Fibroblast of skin of scalp (primary cell): ENCODE measurements around the gene ZNF32.
"Not testable (repeated sequence)": the region's sequence is repeated elsewhere in the genome, so short reads cannot be mapped to it uniquely, and the experiment has no call there.

Experiments used
- DNase-seq: peaks from one replicate; pipeline ENCODE4 v3.0.0-alpha.2; 2013

ZNF32 gene

DNA sequence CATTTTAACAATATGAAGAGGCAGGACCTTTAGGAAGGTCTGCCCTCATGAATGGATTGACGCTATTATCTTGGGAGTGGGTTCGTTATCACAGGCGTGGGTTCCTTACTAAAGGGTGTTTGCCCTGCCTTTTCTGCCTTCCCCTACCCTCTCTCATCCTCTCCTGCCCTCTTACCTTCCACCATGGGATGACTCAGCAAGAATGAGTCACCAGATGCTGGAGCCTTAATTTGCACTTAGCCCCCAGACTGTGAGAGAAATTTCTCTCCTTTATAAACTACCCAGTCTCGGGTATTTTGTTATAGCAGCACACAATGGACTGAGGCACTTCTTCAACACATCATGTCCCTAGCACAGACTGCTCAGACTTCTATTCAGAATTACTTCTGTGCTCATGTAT lies 31.4 kb upstream of the ZNF32 start:
- DNase-seq = no peak

DNA sequence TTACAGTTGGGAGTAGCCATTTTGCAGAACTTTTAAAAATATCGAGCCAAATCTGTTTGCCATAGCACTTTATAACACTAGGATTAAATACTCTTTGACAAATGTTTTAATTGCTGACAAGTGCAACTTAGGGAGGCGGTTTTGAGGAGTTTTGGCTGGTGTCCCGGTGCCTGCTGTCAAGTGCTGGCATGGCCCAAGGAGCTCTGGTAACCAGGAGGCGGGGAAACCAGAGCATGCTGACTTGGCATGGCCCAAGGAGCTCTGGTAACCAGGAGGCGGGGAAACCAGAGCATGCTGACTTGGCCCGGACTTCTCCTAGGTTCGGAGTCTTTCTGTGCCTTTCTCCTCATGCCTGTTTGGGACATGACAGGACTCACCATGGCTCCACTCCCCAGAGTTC lies 30.8 kb upstream of the ZNF32 start:
- no peak for DNase-seq

DNA sequence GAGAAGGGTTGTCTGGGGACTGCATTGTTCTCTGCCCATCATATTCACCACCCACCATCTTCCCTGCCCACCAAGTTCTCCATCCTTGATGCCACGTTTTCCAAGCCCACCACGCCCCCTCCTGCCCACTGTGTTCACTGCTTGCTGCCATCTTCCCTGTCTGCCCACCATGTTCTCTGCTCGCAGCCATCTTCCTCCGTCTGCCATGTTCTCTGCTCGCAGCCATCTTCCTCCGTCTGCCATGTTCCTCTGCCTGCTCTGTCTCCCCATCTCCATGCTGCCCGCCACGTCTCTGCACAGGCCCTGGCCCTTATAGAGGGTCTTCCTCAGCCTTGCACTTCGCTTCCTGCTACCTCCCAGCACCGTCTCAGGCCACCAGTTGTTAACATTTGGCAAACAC lies 30.0 kb upstream of the ZNF32 start:
- no peak for DNase-seq

DNA sequence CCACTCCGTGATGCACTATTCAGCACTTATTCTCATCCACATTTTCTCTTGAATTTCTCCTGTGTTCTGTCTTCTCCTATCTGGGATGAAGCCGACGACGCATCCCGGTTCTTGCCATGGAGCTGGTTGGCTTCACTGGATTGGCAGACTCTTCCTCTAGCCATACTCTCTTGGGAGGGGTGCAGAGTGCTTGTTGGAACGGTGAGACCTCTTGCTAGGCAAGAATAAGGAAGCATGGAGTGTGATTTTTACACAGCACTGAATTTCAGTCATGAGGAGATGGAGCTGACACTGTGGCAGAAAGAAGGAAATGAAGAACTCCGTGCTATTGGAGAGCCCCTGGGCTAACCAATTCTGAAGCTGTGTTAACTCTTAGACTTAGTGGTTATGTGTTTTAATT lies 28.2 kb upstream of the ZNF32 start:
- DNase-seq = no peak

DNA sequence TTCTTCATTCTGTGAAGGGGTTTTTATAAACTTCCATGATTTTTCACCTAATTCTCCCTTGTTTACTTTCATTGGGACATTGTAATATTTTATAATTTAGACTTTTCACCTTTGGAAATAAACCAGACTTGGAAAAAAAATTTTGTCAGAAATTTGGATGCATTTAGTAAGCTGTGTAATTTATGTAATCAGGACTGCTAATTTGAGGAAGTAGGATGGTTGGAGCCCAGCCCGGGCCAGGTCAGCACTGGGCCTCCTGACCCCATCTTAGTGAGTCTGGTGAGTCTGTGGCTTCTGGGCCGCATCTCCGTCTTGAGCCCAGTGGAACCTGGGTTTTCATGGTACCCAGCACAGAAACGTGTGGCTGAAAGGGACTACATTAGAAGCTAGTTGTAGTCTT lies 27.6 kb upstream of the ZNF32 start:
- no peak for DNase-seq

DNA sequence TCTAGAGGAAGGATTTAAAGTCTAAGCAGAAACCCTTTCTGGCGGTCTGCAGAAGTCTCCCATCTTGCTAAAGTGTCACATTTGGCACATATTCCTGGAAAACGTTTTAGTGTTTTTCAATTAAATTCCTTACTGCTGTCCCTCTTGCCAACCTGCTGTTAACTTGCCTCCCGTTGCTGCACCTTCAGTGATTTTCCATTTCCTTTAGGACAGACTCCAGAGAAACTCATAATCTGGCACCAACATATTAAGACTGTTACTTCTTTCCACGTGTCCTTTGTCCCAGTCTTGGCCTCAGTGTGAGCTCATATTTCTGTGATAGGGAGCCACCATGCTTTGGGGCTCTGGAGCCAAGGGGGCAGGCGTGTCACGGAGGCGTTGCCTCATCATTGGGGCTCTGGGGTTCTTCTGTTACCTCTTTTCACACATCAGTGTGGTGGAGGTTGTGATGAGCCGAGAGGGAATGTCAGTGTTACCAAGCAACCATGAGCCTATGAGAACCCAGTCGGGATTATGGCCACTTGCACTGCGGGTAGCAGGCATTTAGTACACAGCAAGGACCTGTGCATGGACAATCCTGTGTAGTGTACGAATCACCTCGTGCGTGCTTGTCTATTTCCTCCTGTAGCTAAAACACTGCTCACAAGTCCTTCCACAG lies 26.0 kb upstream of the ZNF32 start:
- DNase-seq = no peak

DNA sequence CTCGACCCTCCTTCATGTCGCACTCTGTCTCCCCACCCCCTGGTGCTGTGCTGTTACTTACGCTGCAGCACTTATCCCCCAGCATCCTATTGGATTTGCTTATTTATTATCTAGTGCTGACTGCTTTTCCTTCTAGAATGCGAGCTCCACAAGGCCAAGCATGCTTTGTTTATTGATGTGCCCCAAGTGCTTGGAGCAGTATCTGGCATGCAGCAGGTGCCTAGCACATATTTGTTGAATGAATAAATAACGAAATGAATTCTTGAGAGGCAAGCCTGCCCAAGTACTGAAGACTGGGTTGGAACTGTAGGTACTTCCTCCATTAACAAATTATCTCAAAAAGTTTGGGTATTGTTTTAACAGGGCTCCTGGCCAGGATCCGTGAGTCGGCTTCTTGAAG lies 24.8 kb upstream of the ZNF32 start:
- no peak for DNase-seq

DNA sequence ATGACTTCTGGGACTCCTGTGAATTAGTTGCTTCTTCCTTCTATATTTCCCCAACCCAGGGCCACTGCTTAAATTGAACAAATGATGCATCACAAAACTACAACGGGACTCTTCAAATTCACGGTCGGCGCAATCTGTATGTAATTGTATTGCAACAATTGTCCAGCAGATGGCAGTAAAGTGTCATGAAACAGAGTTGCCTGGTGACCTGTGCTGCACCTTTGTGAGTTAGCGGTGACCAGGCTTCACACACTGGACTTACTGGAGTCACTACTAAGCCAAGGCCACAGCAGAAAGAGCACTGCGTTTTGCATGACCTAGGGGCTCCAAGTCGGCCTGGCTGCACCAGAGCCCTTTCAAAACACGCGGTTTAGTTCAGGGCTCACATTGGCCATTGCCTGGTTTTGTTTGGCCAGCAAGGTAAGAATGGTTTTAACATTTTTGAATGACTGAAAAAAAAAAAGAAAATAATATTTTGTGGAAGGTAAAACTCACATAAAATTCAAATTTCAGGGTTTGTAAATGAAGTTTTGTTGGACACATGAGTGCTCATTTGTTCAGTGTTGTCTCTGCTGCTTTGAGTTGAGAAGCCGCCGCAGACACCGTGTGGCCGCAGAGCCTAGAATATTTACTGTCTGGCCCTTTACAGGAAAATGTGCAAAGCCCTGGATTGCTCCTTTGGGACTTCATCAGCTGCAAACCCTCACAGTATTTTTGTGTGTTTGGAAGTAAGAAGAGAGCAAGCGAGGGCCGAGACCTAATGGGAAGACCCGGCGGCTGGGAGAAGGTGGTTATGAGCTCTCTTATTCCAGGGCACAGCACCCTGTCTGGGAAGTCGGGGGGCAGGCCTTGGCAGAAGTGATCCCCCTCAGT lies 23.2 kb upstream of the ZNF32 start:
- peak; percentile 64 for DNase-seq

DNA sequence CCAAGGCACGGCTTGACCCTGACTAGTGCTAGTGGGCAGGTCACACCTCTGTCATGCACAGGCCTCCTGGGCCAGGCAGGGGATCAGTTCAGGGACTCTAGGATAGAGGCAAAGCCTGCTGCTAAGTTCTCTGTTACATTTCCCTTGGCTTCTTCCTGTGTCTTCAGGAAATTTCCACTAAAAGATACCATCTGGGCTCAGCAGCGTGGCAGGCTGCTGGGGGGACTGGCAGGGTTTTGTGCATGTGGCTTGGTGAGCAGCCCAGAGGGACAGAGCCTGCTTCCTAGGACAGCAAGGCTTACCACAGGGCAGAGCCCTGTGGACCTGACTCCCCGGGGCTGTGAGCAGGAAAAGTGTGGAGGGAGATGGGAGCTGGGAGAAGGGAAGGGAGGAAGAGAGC lies 20.7 kb upstream of the ZNF32 start:
- no peak for DNase-seq

DNA sequence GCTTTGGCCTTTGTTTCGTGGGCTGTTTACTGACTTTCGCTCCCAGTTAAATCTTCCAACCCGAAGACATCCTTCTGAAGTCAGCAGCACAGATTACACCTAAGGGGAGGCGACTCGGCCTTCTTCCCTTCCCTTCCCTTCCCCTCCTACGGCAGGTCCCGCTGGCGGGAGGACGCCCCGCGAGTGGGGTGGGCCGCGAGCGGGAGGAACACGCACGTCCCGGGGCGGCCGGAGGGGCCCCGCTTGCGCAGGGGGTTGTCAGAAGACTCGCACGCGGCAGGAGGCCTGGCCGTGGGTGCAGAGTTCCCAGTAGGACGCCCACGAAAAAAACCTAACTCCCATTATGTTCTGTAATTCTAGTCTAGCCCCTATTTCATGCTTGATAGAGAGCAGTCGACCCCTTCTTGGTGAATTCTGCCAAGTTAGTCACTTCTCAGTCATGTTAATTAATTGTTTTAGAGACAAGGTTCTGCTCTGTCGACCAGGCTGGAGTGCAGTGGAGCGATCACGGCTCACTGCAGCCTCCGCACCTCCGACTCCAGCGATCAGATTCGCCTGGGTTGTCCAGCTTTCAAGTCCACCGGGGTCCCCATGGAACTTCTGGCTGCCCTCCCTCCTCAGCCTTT lies 19.2 kb upstream of the ZNF32 start:
- DNase-seq = no peak

DNA sequence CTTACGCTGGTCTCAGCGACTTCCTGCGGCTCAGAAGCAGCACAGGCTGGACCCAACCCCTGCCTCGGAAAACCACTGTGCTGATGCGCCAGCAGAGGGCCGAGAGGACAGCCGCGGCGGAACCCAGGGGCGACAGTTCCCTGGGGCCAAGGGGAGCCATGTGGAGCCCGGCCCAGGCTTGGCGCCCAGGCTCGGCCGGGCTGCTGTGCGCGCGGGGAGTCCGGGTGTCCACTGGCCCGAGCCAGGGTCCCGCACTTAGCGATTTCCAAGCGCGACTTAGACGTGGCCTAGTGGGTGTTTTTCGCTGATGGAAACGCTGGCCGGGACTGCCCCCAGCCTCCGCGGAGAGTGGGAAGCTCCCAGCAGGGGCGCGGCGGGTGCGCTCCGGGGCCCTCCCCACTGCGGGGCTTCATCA lies 18.6 kb upstream of the ZNF32 start:
- DNase-seq = peak; percentile 49

DNA sequence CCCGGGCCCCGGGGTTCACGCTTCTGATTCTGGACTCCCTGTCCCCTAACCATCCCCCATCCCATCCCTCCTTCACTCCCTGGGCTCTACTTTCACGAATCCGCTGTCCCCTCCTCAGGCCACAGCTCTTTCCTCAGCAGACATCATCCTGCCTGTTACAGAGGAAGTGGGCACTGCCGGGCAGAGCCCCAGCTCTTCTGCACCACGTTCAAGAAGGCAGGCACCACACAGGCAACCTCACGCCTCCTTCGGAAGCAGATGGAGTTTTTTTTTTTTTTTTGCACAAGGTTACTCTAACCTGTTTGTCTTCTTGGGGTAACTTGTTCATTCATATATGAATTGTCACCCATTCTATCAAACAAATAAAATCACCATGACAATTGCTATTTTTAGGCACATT lies 17.9 kb upstream of the ZNF32 start:
- no peak for DNase-seq

DNA sequence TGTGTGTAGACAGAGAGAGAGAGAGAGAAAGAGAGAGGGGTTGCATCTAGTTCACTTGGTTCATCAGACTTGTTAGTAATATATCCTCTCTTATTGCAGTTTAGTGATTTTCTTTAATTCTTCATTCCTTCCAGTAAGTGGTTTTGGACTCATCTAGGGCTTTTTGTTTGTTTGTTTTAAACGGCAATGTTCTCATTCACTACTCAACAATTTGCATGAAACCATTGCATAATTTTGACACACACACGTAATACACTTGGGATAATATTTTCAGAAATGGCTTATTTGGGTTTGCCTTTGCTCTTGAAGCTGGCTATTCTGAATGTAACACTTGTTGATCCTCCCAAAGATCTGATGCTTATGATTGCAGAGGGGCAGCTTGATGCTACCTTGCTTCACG lies 16.4 kb upstream of the ZNF32 start:
- no peak for DNase-seq

DNA sequence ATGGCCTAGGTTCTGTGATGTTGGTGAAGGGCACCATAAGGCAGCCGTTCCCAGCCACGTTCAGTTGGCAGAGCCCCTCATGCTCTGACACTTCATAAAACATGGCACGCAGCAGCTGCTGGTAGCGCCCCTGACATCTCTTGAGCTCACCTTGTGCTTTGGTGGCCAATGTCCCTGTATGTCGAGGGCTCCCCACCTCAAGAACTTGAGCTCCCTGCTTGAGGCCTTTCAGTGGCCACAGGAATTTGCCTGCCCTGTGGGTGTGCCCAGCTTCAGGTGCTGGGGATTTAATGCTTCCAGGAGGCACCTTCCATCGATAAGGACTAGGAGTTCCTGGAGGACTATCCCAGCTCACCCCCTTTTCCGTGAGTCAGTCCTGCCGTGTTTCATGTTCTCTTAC lies 9.5 kb upstream of the ZNF32 start:
- no peak for DNase-seq

DNA sequence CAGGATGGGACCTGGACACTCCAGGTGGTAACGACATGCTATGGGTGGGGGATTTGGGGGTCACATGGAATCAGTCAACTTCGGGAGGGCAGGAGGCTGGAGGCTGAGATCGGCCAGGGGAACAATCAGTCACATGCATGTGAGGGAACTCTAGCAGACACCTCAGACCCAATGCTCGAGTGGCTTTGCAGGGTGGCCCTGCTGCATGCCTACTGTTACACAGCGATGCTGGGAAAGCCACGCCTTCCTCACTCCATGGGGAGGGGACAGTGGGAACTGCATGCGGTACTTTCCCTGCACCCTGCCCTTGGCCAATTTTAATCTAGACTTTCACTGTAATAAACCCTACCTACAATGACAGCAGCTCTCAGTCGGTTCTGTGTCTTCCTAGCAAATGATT lies 6.6 kb upstream of the ZNF32 start:
- no peak for DNase-seq

DNA sequence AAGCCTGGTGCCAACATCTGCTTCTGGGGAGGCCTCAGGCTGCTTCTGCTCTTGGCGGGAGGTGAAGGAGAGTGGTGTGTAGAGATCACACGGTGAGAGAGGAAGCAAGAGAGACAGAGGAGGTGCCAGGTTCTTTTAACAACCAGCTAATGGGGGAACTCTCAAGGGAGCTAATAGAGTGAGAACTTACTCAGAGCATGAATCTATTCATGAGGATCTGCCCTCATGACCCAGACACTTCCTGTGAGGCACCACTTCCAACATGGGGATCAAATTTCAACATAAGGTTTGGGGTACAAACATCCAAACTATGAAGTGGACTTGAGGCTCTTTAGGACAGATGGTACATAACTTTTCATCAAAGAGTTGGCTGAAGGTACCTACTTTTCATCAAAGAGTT lies 5.1 kb upstream of the ZNF32 start:
- DNase-seq = no peak

DNA sequence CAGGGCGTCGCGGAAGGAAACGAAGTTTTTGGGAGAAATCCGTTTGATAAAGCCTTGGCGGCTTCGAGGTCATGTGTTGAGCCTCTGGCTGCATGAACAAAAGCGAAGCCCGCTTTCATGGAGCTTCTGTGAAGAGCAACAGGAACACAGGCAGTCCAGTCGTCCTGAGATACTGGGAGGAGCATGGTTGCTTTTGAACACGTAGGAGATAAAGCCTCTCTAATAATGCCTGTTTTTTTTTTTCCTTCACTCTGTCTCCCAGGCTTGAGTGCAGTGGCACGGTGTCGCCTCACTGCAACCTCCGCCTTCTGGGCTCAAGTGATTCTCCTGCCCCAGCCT lies 473 bp upstream of the ZNF32 start:
- DNase-seq = no peak

DNA sequence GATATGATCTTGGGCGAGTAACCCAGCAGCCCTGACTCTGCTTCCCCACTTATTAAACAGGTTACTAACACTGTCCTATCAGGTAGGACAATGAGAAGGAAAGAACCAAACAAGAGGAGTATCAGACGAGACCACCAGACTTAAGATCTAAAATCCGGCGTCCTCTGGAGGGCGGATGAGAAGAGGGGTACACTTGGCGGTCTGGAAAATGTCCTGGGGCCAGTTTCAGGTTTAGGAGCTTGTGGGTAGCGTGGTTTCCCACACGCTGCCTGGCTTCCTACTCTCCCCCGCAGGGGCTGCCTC lies 635 bp downstream of the ZNF32 start:
- DNase-seq = no peak

DNA sequence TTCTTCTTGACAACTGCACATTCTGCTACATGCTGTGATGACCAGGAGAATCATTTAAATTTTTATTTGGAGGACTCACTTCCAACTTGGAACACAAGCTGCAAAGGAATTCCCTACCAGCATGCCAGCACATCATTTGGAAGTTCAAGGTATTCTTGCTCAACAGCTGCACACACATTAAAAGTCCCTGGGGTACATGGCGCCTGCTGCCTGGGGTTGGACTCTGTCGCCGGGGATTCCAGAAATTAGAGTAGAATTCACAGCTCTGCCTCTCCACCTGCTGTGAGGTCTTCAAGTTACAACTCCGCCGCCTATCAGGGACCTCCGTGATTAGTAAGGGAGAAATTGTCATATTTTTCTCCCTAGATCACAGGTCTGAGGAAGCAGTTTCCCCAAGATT lies 1.1 kb downstream of the ZNF32 start:
- DNase-seq = no peak

DNA sequence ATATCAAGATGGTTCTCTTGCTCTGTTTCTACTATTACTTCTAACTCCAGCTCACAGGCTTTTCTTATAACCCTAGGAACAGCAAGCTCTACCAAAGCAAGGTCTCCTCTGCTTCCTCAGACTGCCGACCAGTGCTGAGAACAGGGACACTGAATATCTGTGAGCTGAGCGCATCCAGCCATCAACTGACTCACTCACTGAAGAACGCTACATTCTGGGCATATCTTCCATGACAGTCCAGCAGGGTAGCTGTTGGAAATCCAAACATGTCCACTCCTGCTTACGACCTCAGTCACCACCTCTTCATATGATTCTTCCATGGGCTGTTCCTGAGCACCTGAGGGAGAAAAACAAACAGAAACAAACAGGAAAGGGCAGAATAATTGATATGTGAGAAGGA lies 2.8 kb downstream of the ZNF32 start:
- DNase-seq = no peak

DNA sequence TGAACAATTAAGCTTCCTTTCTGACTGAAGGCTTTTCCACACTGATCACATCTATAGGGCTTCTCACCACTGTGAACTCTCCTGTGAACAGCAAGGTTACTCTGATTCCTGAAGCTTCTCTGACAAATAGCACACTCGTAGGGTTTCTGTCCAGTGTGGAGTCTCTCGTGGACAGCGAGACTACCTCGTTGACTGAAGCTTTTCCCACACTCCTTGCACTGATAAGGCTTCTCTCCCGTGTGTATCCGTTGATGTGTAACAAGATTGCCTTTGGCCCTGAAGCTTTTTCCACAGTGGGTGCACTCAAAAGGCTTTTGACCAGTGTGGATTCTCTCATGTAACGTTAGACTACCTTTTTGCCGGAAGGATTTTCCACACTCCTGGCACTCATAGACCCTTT lies 4.4 kb downstream of the ZNF32 start:
- DNase-seq = peak; percentile 15

DNA sequence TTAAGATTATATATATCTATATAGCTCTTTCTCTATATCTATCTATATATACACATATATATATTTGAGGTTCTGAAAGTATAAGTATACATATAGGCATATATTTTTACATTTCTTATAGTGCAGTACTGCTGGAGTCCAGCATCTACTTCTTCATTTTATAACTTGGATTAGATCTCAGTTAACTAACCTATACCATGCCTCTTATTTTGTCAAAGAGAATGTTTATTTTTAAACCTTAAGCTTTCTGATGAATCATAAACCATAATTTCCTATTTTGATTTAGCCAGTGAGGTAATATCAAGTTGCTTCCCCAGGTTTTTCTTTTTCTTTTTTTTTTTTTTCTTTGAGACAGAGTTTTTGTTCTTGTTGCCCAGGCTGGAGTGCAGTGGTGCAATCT lies 8.1 kb downstream of the ZNF32 start:
- no peak for DNase-seq

DNA sequence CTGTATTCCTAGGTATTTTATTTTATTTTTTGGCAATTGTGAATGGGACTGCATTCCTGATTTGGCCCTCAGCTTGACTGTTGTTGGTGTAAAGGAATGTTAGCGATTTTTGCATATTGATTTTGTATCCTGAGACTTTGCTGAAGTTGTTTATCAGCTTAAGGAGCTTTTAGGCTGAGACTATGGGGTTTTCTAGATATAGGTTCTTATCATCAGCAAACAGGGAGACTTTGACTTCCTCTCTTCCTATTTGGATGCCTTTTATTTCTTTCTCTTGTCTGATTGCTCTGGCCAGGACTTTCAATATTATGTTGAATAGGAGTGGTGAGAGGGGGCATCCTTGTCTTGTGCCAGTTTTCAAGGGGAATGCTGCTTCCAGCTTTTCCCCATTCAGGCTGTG lies 12.9 kb downstream of the ZNF32 start:
- not testable (repeated sequence) for DNase-seq

DNA sequence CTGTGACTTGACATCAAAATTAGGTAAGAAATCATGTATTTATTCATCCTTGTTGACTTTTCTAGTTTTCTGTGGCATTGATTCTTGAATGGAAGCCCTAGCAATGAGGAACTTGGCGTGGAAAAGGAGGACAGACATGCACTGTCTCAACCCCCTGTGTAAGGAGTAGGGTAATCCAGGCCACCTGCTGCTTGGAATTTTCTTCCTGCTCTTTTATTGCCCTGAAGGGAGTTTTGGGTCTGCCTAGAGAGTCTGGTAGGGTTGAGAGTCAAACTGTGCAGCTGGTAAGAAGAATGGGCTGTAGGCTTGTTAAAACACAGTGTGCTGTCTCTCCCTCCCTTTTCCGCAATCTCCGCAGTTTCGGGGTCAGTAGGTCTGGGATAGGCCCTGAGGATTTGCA lies 19.7 kb downstream of the ZNF32 start:
- no peak for DNase-seq
